Measurements from ENCODE around the gene LMAN1L. TPM values are rescaled to one million over a fixed set of nuclear protein-coding genes. Genes with fewer than 3 reads are reported as not detected.

The LMAN1L gene
- polyA plus RNA-seq, 3 donors: 0.08 TPM; not detected in 2

GRCh38 chr15:74801311-74801997 lies 11.2 kb upstream of the LMAN1L start:
- H3K4me1 ChIP-seq (ENCODE audit: control insufficient read depth in 1 of 2, insufficient read depth in 2 of 2, low read length in 2 of 2): peaks cover 36 to 39% of the 10 kb centered on the region in 2 donors
- Mint-ChIP-seq H3K4me1 (peaks cover 33% of the 10 kb centered on the region), H3K9me3 (no peaks in the 10 kb centered on the region), H3K4me3 (no peak overlapping the region), H3K36me3 (peaks cover 64 to 79% of the 10 kb centered on the region in 2 donors), H3K27ac (peak overlapping the region; percentile 9 to 98 (median 93)), H3K27me3 (ENCODE audit: low read depth in 3 of 3) (peaks cover 0 to 1% (median 1%) of the 10 kb centered on the region in 3 donors)
- H3K9ac ChIP-seq (ENCODE audit: insufficient read depth, low read length, poor library complexity, severe bottlenecking): no peak overlapping the region
- over 99% methylated on average over 15 of the region's 18 CpGs for WGBS (ENCODE audit: insufficient coverage)
- no peak for TF ChIP-seq CTCF (IDR thresholded peaks at IDR 0.05)
- H3K36me3 ChIP-seq (replicated peaks in 1 of 2; ENCODE audit: control insufficient read depth in 1 of 2, insufficient read depth in 2 of 2, low read length in 2 of 2): peaks cover 65 to 75% of the 10 kb centered on the region in 2 donors
- no peaks in the 10 kb centered on the region for H3K27me3 ChIP-seq (ENCODE audit: control insufficient read depth in 2 of 2, insufficient read depth in 2 of 2, low read length in 2 of 2)
- H3K4me3 ChIP-seq (replicated peaks in 1 of 3; ENCODE audit: low read depth in 2 of 3, low read length in 3 of 3): no peak overlapping the region
- no peaks in the 10 kb centered on the region for H3K9me3 ChIP-seq (replicated peaks in 1 of 2; ENCODE audit: control insufficient read depth in 1 of 2, insufficient read depth in 1 of 2, low read length in 2 of 2)
- H3K27ac ChIP-seq (ENCODE audit: low read depth in 1 of 2, low read length in 2 of 2): peak overlapping the region in 1 of 2 donors; percentile 93
- no peak overlapping the region for H2AFZ ChIP-seq (ENCODE audit: insufficient read depth, low read depth, low read length, poor library complexity, severe bottlenecking)
- H3K4me2 ChIP-seq (replicated peaks; ENCODE audit: extremely low read depth, low read length, poor library complexity, severe bottlenecking): no peak overlapping the region
- peaks cover 51% of the 10 kb centered on the region for H3K79me2 ChIP-seq (ENCODE audit: insufficient read depth, low read length)
- no peak for DNase-seq
- peaks cover 88% of the 10 kb centered on the region for H4K20me1 ChIP-seq (ENCODE audit: insufficient read depth, low read length)
- intact Hi-C loops (cut with micrococcal nuclease): loop anchor here (10.0 kb wide), 1 partner anchor 167 kb away; no protein-coding TSS in a partner anchor

GRCh38 chr15:74802290-74802689 lies 10.3 kb upstream of the LMAN1L start:
- WGBS (ENCODE audit: insufficient coverage): 97% methylated on average over 20 of the region's 20 CpGs
- intact Hi-C loops (cut with micrococcal nuclease): loop anchor here (10.0 kb wide), 1 partner anchor 167 kb away; no protein-coding TSS in a partner anchor
- H3K27me3 ChIP-seq (ENCODE audit: control insufficient read depth in 2 of 2, insufficient read depth in 2 of 2, low read length in 2 of 2): no peaks in the 10 kb centered on the region
- H3K36me3 ChIP-seq (replicated peaks in 1 of 2; ENCODE audit: control insufficient read depth in 1 of 2, insufficient read depth in 2 of 2, low read length in 2 of 2): peaks cover 65 to 72% of the 10 kb centered on the region in 2 donors
- H2AFZ ChIP-seq (ENCODE audit: insufficient read depth, low read depth, low read length, poor library complexity, severe bottlenecking): no peak overlapping the region
- peaks cover 80% of the 10 kb centered on the region for H4K20me1 ChIP-seq (ENCODE audit: insufficient read depth, low read length)
- no peak for DNase-seq
- no peak overlapping the region for H3K4me3 Mint-ChIP-seq
- H3K4me2 ChIP-seq (replicated peaks; ENCODE audit: extremely low read depth, low read length, poor library complexity, severe bottlenecking): no peak overlapping the region
- no peak overlapping the region for H3K4me3 ChIP-seq (replicated peaks in 1 of 3; ENCODE audit: low read depth in 2 of 3, low read length in 3 of 3)
- H3K9ac ChIP-seq (ENCODE audit: insufficient read depth, low read length, poor library complexity, severe bottlenecking): no peak overlapping the region
- peaks cover 0 to 3% (median 1%) of the 10 kb centered on the region in 3 donors for H3K27me3 Mint-ChIP-seq (ENCODE audit: low read depth in 3 of 3)
- peaks cover 32% of the 10 kb centered on the region for H3K4me1 Mint-ChIP-seq
- no peaks in the 10 kb centered on the region for H3K9me3 ChIP-seq (replicated peaks in 1 of 2; ENCODE audit: control insufficient read depth in 1 of 2, insufficient read depth in 1 of 2, low read length in 2 of 2)
- no peak for TF ChIP-seq CTCF (IDR thresholded peaks at IDR 0.05)
- H3K79me2 ChIP-seq (ENCODE audit: insufficient read depth, low read length): peaks cover 42% of the 10 kb centered on the region
- H3K4me1 ChIP-seq (ENCODE audit: control insufficient read depth in 1 of 2, insufficient read depth in 2 of 2, low read length in 2 of 2): peaks cover 36 to 39% of the 10 kb centered on the region in 2 donors
- peaks cover 61 to 76% of the 10 kb centered on the region in 2 donors for H3K36me3 Mint-ChIP-seq
- peak overlapping the region in 1 of 2 donors; percentile 93 for H3K27ac ChIP-seq (ENCODE audit: low read depth in 1 of 2, low read length in 2 of 2)
- H3K27ac Mint-ChIP-seq: peak overlapping the region in 3 of 7 donors; percentile 13 to 75 (median 67)
- H3K9me3 Mint-ChIP-seq: no peaks in the 10 kb centered on the region

Data from CD14-positive monocyte (primary cell).